Measurements from ENCODE around the gene DEGS2. TPM values are rescaled to one million over a fixed set of nuclear protein-coding genes. Genes with fewer than 3 reads are reported as not detected.

DEGS2 gene
- total RNA-seq, 1 donor from 2014 or later, result 0.06 TPM

DNA sequence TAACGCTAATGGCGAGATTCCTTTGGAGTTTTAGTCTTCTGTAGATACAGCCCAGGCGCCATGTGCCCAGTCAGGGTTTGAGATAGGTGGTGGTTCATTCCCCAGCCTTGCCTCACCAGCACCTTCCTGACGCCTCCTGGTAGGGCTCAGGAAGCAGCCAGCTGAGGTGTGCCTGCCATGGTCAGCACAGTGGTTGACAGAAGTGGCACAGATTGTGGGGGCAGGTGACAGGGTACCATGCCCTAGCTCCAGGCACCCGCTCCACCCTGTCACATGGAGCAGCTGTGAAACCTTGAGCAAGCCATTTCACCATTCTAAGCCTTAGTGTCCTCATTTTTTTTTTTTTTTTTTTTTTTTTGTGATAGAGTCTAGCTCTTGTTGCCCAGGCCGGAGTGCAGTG is 48.6 kb downstream of the DEGS2 start:
- H3K4me3 ChIP-seq (ENCODE audit: low read depth, low read length), result no peak overlapping the region
- DNase-seq (ENCODE audit: low read depth), result no peak
- TF ChIP-seq, protein P1, sequence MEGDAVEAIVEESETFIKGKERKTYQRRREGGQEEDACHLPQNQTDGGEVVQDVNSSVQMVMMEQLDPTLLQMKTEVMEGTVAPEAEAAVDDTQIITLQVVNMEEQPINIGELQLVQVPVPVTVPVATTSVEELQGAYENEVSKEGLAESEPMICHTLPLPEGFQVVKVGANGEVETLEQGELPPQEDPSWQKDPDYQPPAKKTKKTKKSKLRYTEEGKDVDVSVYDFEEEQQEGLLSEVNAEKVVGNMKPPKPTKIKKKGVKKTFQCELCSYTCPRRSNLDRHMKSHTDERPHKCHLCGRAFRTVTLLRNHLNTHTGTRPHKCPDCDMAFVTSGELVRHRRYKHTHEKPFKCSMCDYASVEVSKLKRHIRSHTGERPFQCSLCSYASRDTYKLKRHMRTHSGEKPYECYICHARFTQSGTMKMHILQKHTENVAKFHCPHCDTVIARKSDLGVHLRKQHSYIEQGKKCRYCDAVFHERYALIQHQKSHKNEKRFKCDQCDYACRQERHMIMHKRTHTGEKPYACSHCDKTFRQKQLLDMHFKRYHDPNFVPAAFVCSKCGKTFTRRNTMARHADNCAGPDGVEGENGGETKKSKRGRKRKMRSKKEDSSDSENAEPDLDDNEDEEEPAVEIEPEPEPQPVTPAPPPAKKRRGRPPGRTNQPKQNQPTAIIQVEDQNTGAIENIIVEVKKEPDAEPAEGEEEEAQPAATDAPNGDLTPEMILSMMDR (conservative IDR thresholded peaks at IDR 0.05; ENCODE audit: low read depth, low read length), result no peak

DNA sequence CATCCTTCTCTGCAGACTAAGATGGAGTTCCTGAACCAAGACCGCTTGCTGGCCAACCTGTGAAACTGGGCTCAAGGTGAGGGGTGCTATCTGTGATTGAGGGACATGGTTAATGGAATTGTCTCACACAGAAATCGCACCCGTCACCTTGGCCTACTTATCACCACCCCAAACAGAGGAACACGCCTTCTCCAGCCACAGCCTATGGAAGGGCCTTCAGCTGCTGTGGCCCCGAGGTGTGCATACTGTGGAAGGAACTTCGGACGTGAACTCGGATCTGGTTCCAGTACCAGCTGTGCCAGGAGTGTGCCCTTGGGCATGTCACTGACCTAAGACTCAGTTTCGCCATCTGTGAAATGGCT is 49.9 kb downstream of the DEGS2 start:
- TF ChIP-seq, protein P1 (conservative IDR thresholded peaks at IDR 0.05; ENCODE audit: low read depth, low read length), result no peak

DNA sequence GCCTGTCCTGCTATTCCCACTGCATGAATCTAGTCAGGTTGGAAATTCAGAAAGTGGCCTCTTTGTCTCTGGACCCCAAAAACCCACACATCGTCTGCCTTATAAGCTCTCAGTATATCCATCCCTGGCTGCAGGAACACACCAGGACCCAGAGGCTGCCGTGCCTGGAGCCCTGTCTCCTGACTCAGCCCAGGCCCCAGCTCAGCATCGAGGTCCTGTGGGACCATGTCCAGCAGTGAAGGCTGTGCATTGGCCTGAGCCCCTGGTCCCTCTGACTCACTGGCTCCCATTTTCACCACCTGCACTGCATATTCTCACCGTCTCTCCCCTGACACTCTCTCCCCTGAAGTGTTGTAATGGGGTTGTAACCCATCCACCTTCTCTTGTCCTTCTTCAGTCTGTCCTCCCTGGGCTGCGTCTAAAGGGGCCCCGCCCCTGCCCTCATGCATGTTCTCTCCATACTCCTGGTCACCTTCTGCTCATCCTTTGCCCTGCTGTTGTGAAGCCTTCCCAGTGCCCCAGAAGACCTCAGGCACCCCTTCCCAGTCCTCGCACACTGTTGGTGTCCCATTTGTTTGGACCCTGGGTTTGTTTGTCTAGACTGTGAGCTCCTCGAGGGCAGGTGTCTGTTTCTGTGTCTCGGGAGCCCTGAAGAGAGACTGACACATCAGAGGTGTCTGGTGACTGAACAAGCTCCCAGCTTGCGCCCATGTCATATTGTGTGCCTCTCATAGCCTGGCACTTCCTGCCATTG is 50.4 kb downstream of the DEGS2 start:
- DNase-seq (ENCODE audit: low read depth), result no peak
- TF ChIP-seq, protein P1 (conservative IDR thresholded peaks at IDR 0.05; ENCODE audit: low read depth, low read length), result no peak
- no peak overlapping the region for H3K4me3 ChIP-seq (ENCODE audit: low read depth, low read length)

More for the DNA sequence above, 49.9 kb downstream of the DEGS2 start:
- no peak overlapping the region for H3K4me3 ChIP-seq (ENCODE audit: low read depth, low read length)
- DNase-seq (ENCODE audit: low read depth), result no peak

DNA sequence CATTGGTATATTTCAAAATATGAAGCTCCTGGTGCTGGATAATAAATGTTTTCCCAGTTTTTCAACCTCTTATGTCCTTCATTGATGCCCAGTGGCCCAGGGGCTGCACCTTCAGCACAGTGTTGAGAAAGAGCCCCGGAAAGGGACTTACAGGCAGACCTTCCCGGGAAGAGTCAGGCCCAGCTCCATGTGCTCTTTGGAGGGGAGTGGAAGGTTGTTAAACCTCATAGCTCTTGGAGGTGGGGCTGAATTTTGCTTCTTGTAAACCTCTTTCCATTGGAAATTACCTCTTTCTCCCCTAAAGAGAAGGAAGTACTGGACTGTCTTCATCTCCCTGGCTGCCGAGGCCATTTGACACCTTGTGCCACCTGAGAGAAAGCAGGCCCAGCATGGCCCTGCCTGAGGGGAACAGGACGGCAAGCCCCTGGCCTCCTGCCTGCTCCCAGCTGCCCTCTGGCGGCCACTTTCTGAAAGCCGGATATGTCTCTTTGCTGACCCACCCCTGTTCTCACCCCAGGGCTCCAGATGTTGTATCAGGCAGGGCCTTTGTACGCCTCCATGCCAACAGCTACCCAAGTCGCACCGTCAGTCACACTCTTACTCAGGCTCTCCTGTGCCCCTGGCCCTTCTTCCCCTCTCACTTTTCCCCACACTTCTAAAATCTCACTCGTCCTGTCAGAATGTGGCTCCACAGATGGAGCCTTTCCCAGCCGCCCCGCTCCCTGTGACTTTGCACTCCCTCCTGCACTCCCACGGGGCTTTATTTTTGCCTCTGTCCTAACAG is 51.2 kb downstream of the DEGS2 start:
- no peak for DNase-seq (ENCODE audit: low read depth)
- TF ChIP-seq, protein P1 (conservative IDR thresholded peaks at IDR 0.05; ENCODE audit: low read depth, low read length), result peak; percentile 92
- no peak overlapping the region for H3K4me3 ChIP-seq (ENCODE audit: low read depth, low read length)

DNA sequence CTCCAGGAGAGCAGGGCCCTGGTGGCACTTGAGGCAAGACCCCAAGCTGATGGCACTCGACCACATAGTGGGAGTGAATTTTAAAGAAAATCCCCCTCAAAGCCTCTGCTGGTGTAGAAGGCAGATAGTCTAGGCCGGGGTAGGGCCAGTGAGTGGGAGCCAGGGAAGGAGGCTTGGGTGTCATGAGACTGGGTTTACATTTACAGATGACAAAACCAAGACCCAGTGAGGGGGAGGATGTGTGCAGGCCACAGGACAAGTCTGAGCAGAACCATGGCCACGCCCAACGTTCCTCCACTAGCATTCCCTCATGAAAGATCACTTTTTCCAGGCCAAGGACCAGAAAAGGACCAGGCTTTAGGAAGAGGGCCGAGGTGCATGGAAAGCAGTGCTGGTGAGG is 52.2 kb downstream of the DEGS2 start:
- H3K4me3 ChIP-seq (ENCODE audit: low read depth, low read length), result no peak overlapping the region

DNA sequence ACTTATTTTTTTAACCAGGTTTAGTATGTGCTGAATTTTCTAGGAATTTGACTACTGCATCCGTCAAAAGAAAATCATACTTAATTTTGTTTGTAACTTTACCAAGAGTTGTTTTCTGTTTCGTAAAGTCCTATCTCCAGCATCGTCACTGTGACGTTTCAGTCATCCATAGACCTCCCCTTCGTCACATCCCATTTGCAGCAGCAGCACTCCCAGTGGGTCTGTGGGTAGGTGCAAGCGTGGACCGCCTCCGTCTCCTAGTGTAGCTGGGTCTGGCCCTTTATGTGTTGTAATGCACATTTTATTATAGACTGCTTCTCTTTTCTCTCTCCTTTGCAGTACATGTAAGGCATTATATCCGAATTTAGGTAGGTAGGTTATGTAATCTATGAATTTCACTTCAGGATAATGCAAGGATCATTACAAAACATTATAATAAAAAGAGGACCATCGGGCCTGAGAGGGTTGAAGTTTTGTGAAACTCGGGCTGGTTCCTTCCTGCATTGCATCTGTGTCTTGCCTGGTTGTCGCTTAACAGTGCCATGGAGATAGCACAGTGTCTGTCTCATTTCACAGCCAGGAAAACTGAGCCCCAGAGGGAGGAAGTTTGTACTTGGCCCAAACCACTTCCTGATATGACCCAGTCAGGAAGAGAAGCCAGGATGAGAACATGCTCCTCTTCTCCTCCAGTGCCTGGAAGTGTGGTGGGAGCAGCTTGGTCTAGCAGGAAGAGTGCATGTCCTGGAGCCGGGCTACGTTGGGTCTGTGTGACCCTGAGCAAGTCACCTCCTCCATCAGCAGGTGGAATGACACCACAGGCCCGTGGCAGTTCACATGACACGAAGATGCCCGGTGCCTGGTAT is 53.0 kb downstream of the DEGS2 start:
- no peak overlapping the region for H3K4me3 ChIP-seq (ENCODE audit: low read depth, low read length)
- TF ChIP-seq, protein P1 (conservative IDR thresholded peaks at IDR 0.05; ENCODE audit: low read depth, low read length), result no peak
- DNase-seq (ENCODE audit: low read depth), result no peak

More for the DNA sequence above, 52.2 kb downstream of the DEGS2 start:
- TF ChIP-seq, protein P1 (conservative IDR thresholded peaks at IDR 0.05; ENCODE audit: low read depth, low read length), result no peak
- DNase-seq (ENCODE audit: low read depth), result no peak
